T-helper 2 cell treated with Interferon-gamma antibody and Interleukin-4, amounts not matched to agents 100 ng/mL and 5 ng/mL, for 36 hours (primary cell): ENCODE results near the gene NOTCH4. TPM values are rescaled to one million over a fixed set of nuclear protein-coding genes. Genes with fewer than 3 reads are reported as not detected.
"Not testable (repeated sequence)": the region's sequence is repeated elsewhere in the genome, so short reads cannot be mapped to it uniquely, and the experiment has no call there.

ENCODE experiments used
- intact Hi-C: fragments of 100-400 bp; cut with micrococcal nuclease; formaldehyde crosslinking; loops from one replicate; pipeline ENCODE4 v1.15.1; 2023
- total RNA-seq: library from RNA; stranded (reverse); gene quantifications from 2 replicates; pipeline ENCODE4 v1.2.3, GENCODE V29; 2022

Gene NOTCH4
- total RNA-seq, 1 donor from 2014 or later, result 0.16 TPM

DNA sequence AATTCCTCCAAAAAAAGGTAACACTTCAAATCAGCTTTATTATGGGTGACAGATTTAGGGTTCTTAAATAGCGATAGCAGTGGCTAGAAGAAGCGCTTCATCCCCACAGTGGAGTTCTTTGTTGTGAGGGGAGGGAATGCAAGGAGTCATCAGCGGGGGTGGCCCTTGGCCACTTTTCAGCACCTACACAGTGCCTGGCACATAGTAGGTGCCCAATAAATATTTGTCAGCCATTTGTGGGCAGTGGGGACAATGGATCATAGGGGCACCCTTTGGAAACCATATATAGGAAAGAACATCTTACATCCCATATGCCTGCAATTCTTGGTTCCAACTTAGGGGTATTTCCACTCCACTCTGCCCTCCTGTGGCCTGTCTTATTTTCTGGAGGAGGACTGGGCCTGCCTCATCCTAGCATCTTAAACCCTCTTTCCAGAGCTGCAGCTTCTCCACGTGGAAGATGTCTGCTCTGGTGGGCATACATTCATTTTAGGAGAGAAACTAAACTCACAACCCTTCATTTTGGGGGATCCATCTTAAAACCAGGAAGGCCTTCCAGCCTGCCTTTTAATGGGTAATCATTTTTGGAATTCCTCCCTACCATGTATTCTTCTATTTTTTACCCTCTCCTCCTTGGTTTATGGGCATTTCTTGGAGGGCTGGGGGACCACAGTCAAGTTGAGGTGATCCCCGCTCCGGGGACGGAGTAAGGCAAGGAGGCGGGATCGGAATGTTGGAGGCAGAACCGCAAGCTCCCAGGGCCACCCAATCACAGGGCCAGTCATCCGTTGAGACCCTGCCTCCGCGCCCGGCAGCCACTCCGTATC, 28.8 kb downstream of the NOTCH4 start:
- intact Hi-C loops, result loop anchor here (1.0 to 10.0 kb wide), 7 partner anchors 17 to 1850 kb away; partner anchors contain the start of genes FKBPL, NELFE, PPT2 and PSMB9

DNA sequence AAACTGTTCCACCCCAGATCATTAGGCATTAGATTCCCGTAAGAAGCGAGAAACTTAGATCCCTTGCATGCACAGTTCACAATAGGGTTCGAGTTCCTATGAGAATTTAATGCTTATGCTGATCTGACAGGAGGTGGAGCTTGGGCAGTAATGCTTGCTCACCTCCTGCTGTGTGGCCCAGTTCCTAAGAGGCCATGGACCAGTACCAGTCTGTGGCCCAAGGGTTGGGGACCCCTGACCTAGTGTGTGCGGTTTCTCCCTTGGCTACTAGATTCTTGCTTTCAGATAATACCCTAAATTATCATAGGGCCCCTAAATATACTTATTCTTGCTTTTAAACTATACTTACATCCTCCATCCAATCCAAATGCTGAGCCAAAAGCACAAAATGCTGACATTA, 29.5 kb downstream of the NOTCH4 start:
- intact Hi-C loops, result loop anchor here (10.0 kb wide), 1 partner anchor 1850 kb away; the partner anchor contains the start of gene RPP21

DNA sequence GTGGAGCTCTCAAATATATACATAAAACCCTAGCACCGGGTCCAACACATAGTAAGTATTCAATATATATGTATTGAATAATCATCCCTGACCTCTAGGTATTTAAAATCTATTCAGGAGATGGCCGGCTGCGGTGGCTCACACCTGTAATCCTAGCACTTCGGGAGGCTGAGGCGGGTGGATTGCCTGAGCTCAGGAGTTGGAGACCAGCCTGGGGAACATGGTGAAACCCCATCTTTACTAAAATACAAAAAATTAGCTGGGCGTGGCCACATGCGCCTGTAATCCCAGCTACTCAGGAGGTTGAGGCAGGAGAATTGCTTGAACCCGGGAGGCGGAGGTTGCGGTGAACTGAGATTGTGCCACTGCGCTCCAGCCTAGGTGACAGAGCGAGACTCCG, 30.8 kb downstream of the NOTCH4 start:
- intact Hi-C loops, result loop anchor here (10.0 kb wide), 1 partner anchor 1848 kb away; the partner anchor contains the start of gene RPP21

DNA sequence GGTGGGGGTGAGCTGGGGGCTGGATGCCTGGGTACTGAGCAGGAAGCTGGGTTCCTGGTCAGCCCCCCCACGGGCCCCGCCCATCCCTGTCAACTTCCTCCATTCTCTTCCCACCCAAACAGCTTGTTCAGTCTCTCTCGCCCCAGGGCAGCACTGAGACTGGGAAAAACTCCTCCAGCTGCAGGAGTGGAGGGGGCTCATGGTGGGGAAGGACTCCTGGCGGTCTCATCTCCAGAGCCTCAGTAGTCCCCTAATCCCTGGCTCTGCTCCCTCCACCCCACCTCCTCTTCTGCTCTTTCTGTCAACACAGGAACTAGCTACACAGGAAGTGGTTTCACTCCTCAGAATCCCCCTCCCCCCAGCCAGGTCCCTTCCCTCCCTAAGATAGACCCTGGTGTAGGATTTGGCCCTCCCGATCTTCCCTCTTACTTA, 31.2 kb downstream of the NOTCH4 start, which contains the start of gene GPSM3:
Gene GPSM3 (minus strand): TSS at position 36 of the 432 bp plus-strand sequence. CDS start 130 bp downstream, outside the sequence.
- intact Hi-C loops, result loop anchor here (10.0 kb wide), 1 partner anchor 1848 kb away; the partner anchor contains the start of gene RPP21

DNA sequence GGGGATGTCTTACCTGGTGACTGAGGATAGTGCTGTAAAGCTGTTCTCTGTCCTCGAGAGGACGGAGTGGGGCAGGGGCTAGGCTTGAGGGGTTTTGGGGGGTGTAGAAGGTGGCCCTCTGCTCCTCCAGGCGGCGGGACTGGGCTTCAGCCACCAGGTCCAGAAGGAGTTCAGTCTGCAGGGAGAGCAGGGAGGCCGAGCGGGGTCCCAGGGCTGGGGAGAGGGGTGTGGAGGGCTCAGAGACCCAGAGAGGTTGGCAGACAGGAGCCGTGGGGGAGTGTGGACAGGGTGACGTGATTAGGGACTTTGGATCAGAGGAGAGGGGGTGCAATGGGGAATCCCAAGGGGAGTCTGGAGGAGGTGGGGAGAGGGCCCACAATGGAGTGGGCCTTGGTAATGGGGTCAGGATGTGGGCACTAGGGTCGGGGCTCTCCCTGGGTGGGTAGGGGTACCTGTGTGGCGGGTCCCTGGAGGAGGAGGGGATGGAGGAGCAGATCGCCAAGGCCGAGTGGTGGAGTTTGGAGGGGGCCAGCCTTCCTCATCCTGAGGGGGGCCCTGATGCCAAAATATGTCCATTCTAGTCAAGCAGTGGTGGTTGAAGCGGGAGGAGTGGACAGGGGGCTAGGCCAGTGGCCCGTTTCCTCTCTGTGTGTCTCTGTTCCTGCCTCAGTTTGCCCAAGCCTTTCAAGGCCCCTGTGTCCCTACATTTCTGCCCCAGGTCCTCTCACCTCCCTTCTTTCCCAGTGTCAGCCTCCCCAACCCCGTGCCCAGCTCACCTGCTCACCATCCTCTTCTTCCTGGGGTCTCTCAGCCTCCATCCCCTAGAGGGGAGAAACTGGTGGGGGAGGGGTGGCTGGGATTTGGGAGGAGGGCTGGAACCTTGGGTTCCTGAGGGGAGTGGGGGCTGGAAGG, 31.9 kb downstream of the NOTCH4 start:
- intact Hi-C loops, result loop anchor here (10.0 kb wide), 1 partner anchor 1847 kb away; the partner anchor contains the start of gene RPP21

DNA sequence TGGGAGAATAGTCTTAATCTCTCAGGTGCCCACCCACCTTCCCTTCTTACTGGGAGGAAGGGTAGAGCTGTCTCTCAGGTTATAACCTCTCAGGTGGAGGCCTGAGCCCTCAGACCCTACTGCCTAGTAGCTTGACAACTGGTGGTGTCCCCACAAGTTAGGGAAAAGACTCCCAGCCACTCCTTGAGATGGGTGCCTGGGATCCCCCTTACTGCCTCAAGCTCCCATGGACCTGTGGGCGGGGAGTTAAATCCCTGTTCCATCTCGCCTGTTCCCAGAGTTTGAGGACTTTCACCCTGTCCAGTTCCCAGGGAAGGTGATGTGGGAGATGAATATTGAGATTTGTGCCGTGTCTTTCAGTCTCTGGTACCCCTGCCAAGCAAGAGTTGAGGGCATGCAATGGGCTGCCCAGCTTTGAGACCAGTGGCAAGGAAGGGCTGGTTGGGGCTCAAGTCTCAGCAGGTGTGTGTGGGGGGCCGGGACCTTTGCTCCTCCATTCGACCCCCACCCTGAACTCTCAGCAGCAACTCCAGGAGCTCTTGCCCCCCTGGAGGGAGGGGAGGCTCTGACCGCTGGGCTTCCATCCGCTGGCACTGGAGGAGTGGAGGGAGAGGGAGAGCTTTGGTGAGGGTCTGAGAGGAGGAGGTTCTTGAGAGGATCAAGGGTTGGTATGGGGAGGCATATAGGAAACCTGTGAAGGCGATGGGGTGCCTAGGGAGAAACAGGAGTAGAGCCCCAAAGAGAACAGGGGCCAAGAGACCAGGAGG, 32.8 kb downstream of the NOTCH4 start:
- intact Hi-C loops, result loop anchor here (1.0 to 10.0 kb wide), 3 partner anchors 13 to 1846 kb away; partner anchors contain the start of genes ATF6B, RNF5 and RPP21

DNA sequence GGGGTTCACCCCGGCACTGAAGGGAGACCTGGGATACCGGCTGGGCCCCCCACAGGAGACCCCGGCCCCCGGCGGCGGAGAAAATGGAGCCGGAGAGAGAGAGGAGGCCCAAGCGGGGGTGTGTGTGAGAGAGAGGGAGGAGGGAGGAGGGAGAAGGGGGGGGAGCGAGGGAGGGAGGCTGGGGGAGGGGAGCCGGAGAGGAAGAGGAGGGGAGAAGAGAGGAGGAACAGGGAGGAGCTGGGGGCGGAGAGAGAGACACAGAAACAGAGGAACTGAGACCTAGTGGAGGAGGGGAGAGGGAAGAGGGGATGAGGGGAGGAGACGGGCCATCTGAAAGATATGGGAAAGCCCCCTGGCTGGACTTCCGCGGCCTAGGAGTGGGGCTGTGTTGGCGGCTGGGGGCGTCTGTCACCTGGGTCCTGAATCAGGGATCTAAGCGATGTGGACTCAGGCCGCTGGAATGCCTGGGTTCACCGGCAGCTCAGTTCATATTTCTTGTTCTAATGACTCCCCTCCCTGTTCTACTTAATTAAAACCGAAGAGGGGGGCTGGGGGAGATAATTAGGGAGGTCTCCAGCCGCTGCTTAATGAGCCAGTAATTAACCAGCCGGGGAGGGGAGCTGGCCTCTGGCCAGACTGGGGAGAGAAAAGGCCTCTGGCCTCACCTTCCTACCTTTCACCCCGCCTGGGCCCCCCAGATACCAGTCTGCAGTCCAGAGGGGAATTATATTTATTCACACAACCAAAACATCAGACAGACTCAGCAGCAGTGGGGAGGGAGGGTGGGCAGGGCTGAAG, 33.6 kb downstream of the NOTCH4 start, which contains the start of gene PBX2:
Gene PBX2 (minus strand): TSS at position 149 of the 798 bp plus-strand sequence. CDS start 287 bp downstream, outside the sequence.
- intact Hi-C loops, result loop anchor here (1.0 to 10.0 kb wide), 3 partner anchors 12 to 1845 kb away; partner anchors contain the start of genes ATF6B, RNF5 and RPP21

DNA sequence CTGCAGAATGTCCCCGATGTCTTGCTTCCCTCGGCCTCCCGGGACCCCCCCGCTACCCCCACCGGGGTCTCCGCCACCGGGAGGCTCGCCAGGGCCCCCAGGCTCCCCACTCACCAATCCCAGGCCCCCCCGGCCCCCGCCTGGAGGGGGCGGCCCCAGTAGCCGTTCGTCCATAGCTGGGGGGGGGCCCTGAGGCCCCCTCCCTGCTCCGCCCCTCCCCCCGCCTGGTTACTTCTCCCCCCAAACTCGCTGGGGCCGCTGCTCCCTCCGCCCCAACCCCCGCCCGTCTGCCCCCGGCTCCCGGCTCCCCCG, 34.2 kb downstream of the NOTCH4 start:
- intact Hi-C loops, result loop anchor here (1.0 to 10.0 kb wide), 3 partner anchors 11 to 1845 kb away; partner anchors contain the start of genes ATF6B, RNF5 and RPP21

DNA sequence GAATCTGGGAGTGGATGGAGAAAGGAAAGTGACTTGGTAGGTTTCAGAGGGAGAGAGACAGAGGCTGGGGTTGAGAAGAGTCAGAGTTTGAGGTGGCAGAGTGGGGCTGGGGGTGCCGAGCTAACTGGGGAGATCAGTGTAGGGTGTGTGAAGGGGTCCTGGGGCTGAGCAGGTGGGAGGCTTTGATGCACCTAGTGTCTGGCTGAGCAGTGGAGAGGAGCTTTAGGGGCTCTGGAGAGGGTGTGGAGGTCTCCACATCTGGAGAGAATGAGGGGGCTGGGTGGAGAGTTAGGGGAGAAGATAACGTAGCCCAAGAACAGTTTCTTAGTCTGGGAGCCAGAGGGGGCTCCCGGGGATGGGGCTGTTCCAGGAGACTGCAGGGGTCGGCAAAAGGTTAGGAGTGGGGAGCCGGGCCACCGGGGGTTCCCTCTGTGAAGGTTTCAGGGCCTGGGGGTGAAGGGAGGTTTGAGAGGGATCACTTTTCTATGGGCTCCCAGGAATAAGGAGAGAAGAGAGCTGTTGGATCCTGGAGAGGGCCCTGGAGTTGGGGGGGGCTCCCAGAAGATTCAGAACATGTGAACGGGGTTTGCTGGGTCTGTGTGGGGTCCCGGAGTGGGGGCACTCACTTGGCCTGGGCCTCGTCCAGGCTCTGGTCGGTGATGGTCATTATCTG, 34.7 kb downstream of the NOTCH4 start:
- intact Hi-C loops, result no loop called here

DNA sequence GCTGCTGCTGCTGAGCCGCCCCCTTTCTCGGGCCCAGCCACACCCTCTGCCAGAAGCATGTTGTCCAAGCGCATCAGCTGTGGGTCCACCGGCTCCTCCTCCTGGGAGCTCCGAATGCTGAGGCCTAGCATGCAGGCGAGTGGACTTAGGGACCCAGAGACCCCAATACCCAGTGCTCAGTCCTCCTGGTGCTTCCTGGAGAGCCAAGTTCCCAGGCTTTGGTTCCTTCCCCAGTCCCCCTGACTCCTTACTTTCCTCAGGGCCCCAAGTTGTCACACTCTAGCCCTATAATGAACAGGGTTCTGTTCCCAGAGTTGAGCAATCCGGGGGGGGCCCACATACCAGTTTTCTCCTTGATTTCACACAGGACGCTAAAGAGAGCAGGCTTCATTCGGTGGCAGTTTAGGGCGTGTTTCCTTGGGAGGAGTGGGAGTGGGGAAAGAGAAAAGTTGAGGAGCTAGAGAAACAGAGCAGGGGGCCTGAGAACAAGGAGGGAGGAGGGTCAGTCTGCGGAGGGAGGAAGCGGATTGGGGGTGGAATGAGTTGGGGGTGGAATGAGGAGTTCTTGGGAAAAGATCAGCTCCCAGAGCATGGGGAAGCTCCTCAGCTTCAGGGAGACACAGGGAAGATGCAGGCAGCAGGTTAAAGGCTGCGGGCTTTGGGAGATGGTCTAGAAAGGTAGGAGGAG, 35.3 kb downstream of the NOTCH4 start:
- intact Hi-C loops, result no loop called here

DNA sequence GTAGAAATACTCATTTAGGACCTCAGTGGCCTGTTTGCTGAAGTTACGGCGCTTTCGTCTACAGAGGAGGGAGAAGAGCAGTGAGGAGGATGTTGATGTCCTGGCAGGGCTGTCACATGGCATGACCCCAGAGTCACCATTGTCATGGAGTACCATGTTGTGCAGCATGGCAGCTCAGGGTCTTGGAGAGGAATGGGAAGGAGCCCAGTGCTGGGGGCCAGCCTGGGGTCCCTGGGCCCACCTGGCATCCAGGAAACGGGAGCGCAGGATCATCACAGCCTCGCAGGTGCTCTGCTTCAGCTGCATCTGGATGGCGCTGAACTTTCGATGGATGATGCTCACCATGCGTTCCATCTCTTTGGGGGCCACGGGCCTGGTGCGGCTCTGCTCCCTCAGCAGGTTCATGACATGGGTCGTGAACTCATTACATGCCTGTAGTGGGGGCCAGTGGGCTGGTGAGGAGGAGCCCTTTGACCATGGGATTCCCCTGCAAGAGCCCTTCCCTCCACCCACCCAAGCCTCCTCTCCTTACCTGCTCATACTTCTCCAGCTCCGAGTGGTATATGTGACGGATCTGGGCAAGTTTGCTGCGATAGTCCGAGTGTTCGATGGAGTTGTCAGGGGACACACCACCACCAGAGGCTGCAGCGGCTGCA, 36.0 kb downstream of the NOTCH4 start:
- intact Hi-C loops, result not testable (repeated sequence)

DNA sequence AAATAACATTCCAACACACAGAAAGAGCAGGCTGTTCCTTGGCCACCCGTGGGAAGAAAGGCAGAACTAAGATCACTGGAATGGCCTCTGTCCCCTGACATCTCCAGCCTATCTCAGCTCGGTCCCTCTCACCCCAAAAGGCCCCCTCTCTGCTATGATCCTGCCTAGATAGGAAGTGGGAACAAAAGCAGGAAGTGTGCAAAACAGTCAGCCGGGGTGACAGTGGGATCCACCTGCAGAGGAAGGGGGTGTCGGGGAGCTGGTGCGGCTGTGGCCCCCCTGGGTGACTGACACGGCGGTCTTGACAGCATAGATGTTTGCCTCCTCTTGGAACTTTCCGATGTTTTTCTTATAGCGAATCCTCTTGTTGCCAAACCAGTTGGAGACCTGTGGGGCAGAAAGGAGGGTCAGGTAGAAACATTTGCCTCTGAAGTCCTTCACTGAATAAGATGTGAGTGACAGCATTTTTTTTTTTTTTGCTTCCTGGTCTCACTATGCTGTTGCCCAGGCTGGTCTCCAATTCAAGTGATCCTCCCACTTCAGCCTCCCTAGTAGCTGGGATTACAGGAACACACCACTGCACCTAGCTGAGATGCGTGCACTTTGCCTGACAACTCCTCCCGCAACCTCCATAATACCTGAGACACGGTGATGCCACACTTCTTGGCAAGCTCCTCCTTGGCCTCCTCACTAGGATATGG, 36.7 kb downstream of the NOTCH4 start:
- intact Hi-C loops, result no loop called here

DNA sequence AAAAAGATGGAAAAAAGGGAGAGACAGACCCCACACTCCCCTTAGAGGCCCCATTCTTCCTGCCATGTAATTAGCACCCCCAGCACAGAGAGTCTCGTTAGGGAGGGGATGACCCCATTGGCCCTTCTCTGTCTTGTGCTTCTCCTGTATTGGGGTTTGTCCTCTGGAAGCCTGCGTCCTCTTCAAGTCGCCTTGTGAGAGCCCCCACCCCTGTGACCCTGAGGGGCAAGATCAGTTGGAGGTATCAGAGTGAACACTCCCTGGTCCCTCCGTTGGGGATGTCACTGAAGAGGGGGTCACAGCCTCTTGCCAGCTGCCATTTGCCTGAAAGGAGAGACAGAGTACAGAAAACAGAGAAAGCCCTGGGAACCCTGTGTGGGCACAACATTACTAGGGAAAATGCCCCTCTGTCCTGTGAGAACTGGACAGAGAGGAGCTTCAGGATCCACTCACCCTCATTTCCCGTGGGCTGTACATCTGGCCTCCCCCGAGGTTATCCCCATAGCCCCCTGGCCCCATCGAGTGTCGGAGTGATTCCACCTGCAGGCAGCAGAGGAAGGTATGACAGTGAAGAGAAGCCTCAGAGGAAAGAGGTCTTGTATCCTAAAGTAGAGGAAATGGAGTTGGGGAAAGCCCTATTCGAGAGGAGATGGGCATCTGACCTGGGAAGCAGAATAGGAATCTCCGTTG, 37.6 kb downstream of the NOTCH4 start:
- intact Hi-C loops, result not testable (repeated sequence)

DNA sequence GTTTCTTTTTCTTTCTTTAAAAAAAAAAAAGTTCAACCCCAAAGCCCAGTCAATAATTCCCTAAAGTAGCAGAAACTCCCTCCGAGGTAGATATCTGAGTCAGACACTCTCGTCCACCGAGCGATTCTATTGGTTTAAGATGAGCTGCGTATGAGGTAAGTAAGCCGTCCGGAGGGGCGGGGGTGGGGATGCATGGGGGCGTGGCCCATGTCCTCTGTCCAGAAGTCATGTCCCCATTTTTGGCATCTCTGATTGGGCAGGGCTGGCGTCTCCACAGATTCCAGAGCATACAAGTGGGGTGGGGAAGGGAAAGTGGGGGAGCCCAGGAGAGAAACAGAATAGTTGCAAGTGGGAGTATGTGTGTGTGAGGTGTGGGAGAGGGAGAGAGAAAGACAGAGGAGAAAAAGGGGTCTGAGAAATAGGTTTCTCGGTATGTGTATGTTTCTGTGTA, 38.2 kb downstream of the NOTCH4 start:
- intact Hi-C loops, result not testable (repeated sequence)

DNA sequence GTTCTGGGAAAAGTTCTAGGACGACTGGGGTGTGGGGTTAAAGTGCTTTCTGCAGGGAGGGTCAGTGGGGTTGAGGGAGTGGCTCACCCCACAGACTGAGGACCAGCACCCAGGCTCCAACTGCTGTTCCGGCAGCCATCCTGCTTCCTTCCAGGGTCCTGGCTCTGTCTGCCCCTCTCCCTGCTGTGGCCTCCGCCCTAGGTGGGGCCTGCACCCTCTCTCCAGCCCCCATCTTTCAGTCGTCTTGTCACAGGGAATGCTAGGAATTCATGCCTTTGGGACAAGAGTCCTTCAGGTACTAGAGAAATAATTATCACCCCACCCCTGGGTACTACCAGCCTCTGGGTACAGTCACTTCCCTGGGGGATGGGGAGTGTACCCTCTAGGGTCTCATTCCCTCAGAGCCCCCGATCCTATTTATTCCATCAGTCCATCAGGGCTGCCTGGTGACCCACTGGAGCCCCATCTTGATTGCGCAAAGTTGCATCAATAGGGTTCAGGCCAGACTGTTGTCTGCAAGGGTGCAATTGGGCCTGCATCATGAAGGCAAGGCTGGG, 39.7 kb downstream of the NOTCH4 start, which contains the start of gene AGER:
Gene AGER (minus strand): TSS at position 170 of the 557 bp plus-strand sequence. CDS start 31 bp downstream, at position 139.
- intact Hi-C loops, result no loop called here

DNA sequence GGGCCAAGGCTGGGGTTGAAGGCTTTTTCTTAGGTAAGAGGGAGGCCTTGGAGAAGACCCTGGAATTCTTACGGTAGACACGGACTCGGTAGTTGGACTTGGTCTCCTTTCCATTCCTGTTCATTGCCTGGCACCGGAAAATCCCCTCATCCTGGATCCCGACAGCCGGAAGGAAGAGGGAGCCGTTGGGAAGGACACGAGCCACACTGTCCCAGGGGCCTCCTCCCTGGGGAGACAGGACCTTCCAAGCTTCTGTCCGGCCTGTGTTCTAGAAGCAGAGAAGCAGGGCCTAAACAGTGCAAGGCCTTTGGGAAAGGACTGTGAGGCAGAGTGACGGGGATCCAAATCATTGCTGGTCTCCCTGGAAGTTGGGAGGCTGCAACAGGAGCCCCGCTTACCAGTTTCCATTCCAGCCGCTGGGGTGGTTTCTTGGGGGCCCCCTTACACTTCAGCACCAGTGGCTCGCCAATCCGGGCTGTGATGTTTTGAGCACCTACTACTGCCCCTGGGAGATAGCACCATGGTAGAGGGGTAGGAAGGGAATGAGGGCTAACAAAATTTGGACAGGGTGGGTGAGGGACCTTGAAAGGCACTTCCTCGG, 40.3 kb downstream of the NOTCH4 start:
- intact Hi-C loops, result no loop called here
